ENCODE data around the gene CMSS1. TPM values are rescaled to one million over a fixed set of nuclear protein-coding genes. Genes with fewer than 3 reads are reported as not detected.

Gene CMSS1
- total and polyA plus RNA-seq, 2 donors (not counting 1 experiment from before 2014, with no cell fraction given), result 7.3 to 22.8 TPM

- Histone ChIP-seq H3K27ac (ENCODE audit: low read length in 2 of 2) (no peak overlapping the region), H3K4me2 (replicated peaks; ENCODE audit: low read depth, low read length, poor library complexity, severe bottlenecking) (no peak overlapping the region), H3K79me2 (ENCODE audit: control insufficient read depth, insufficient read depth, low read length) (no peaks in the 10 kb centered on the region), H3K27me3 (replicated peaks in 1 of 4; ENCODE audit: control extremely low read depth in 1 of 4, control insufficient read depth in 3 of 4, insufficient read depth in 4 of 4, low read length in 3 of 4) (no peaks in the 10 kb centered on the region), H3K4me3 (ENCODE audit: control extremely low read depth in 1 of 5, extremely low read depth in 1 of 5, insufficient read depth in 1 of 5, low read depth in 2 of 5, low read length in 4 of 5) (no peak overlapping the region), H2AFZ (ENCODE audit: insufficient read depth, low read depth, low read length, poor library complexity, severe bottlenecking) (no peak overlapping the region), H4K20me1 (ENCODE audit: control insufficient read depth, insufficient read depth, low read length, poor library complexity, severe bottlenecking) (no peaks in the 10 kb centered on the region), H3K36me3 (replicated peaks in 1 of 2; ENCODE audit: control extremely low read depth in 1 of 2, control insufficient read depth in 1 of 2, extremely low read depth in 1 of 2, insufficient read depth in 2 of 2, low read length in 1 of 2) (no peaks in the 10 kb centered on the region), H3K9me3 (ENCODE audit: control extremely low read depth in 1 of 3, control insufficient read depth in 2 of 3, insufficient read depth in 1 of 3, low read length in 2 of 3) (no peaks in the 10 kb centered on the region), H3K4me1 (ENCODE audit: control insufficient read depth in 2 of 2, insufficient read depth in 2 of 2, low read length in 2 of 2) (peaks cover 23% of the 10 kb centered on the region in 2 donors), H3K9ac (ENCODE audit: low read length) (no peak overlapping the region)
- no peak overlapping the region for H3K27ac Mint-ChIP-seq
- H3K4me1 Mint-ChIP-seq, result peaks cover 45% of the 10 kb centered on the region
- no peaks in the 10 kb centered on the region for H3K27me3 Mint-ChIP-seq
- ChIA-PET POLR2A (no interaction called here), CTCF (interaction anchor here (0.9 to 1.0 kb wide), 2 partner anchors 16 to 58 kb away, joined by 3 read pairs; no protein-coding TSS in a partner anchor)
- TF ChIP-seq, protein P1, sequence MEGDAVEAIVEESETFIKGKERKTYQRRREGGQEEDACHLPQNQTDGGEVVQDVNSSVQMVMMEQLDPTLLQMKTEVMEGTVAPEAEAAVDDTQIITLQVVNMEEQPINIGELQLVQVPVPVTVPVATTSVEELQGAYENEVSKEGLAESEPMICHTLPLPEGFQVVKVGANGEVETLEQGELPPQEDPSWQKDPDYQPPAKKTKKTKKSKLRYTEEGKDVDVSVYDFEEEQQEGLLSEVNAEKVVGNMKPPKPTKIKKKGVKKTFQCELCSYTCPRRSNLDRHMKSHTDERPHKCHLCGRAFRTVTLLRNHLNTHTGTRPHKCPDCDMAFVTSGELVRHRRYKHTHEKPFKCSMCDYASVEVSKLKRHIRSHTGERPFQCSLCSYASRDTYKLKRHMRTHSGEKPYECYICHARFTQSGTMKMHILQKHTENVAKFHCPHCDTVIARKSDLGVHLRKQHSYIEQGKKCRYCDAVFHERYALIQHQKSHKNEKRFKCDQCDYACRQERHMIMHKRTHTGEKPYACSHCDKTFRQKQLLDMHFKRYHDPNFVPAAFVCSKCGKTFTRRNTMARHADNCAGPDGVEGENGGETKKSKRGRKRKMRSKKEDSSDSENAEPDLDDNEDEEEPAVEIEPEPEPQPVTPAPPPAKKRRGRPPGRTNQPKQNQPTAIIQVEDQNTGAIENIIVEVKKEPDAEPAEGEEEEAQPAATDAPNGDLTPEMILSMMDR (IDR thresholded peaks at IDR 0.05), result no peak
- no peak for TF ChIP-seq EZH2 (IDR thresholded peaks at IDR 0.05; ENCODE audit: borderline replicate concordance, insufficient read depth, low read depth, low read length, poor library complexity, severe bottlenecking)
- no peak overlapping the region for H3K4me3 Mint-ChIP-seq
- DNase-seq, result no peak
- no peak for ATAC-seq (ENCODE audit: low read depth)
- H3K9me3 Mint-ChIP-seq (ENCODE audit: insufficient read depth), result peaks cover 1% of the 10 kb centered on the region
- intact Hi-C loops (cut with micrococcal nuclease), result no loop called here
Measured at GRCh38 chr3:100106094-100106493, 288.4 kb downstream of the CMSS1 start.

DNA sequence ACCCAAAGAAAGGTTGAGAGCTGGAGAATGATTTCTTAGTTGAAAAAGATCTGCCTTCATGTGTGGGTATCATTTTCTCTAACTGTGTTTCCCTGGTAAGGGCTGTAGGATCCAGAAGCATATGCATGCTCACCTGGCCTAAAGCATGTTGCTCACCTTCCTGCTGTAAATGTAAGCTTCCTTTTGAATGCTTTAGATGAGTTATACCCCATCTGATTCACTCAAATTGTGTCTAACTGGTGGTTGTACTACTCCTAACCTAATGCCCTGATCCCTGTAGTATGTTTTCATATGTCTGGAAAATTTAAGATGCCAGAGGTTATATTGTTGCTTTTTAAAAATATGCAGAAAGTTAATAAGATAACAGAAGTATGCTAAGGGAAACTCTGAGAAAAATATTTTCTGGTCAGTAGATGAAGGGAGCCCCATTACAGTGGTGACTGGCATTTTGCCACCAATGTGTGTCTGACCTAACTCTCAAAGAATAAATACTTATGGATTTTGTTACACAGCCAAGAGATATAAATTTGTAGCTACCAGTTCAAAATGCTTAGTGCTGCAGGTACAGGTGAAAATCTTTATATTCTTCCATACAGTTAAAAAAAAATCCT lies 289.0 kb downstream of the CMSS1 start:
- Mint-ChIP-seq H3K9me3 (ENCODE audit: insufficient read depth) (no peaks in the 10 kb centered on the region), H3K4me3 (no peak overlapping the region), H3K27me3 (no peaks in the 10 kb centered on the region), H3K27ac (no peak overlapping the region), H3K4me1 (peaks cover 45% of the 10 kb centered on the region)
- no peak for ATAC-seq (ENCODE audit: low read depth)
- no peak overlapping the region for H3K4me2 ChIP-seq (replicated peaks; ENCODE audit: low read depth, low read length, poor library complexity, severe bottlenecking)
- no peak overlapping the region for H3K27ac ChIP-seq (ENCODE audit: low read length in 2 of 2)
- no peak for DNase-seq
- TF ChIP-seq, protein P1 (IDR thresholded peaks at IDR 0.05), result no peak
- no peak for TF ChIP-seq EZH2 (IDR thresholded peaks at IDR 0.05; ENCODE audit: borderline replicate concordance, insufficient read depth, low read depth, low read length, poor library complexity, severe bottlenecking)
- H3K36me3 ChIP-seq (replicated peaks in 1 of 2; ENCODE audit: control extremely low read depth in 1 of 2, control insufficient read depth in 1 of 2, extremely low read depth in 1 of 2, insufficient read depth in 2 of 2, low read length in 1 of 2), result no peaks in the 10 kb centered on the region
- H2AFZ ChIP-seq (ENCODE audit: insufficient read depth, low read depth, low read length, poor library complexity, severe bottlenecking), result no peak overlapping the region
- ChIA-PET CTCF (interaction anchor here (1.0 kb wide), 1 partner anchor 16 kb away, joined by 3 read pairs; no protein-coding TSS in a partner anchor), POLR2A (no interaction called here)
- H4K20me1 ChIP-seq (ENCODE audit: control insufficient read depth, insufficient read depth, low read length, poor library complexity, severe bottlenecking), result no peaks in the 10 kb centered on the region
- H3K79me2 ChIP-seq (ENCODE audit: control insufficient read depth, insufficient read depth, low read length), result no peaks in the 10 kb centered on the region
- H3K9me3 ChIP-seq (ENCODE audit: control extremely low read depth in 1 of 3, control insufficient read depth in 2 of 3, insufficient read depth in 1 of 3, low read length in 2 of 3), result no peaks in the 10 kb centered on the region
- peaks cover 23% of the 10 kb centered on the region in 2 donors for H3K4me1 ChIP-seq (ENCODE audit: control insufficient read depth in 2 of 2, insufficient read depth in 2 of 2, low read length in 2 of 2)
- intact Hi-C loops (cut with micrococcal nuclease), result no loop called here
- H3K9ac ChIP-seq (ENCODE audit: low read length), result no peak overlapping the region
- H3K4me3 ChIP-seq (ENCODE audit: control extremely low read depth in 1 of 5, extremely low read depth in 1 of 5, insufficient read depth in 1 of 5, low read depth in 2 of 5, low read length in 4 of 5), result no peak overlapping the region
- H3K27me3 ChIP-seq (replicated peaks in 1 of 4; ENCODE audit: control extremely low read depth in 1 of 4, control insufficient read depth in 3 of 4, insufficient read depth in 4 of 4, low read length in 3 of 4), result no peaks in the 10 kb centered on the region

Measured in B cell (primary cell).